Liver (tissue), 9 donors: ENCODE results near the gene LYSET. TPM values are rescaled to one million over a fixed set of nuclear protein-coding genes. Genes with fewer than 3 reads are reported as not detected.

Experiments used
- DNase-seq: peaks from one replicate; pipeline ENCODE4 v3.0.0-alpha.2; 2017; ENCODE audit warnings: low spot score
- H3K27ac ChIP-seq, 2 donors: one replicate each; pipeline ENCODE4 v1.7.0; 2013; ENCODE audit warnings: inconsistent platforms in 2 of 2, low read length in 2 of 2, control low read depth in 1 of 2, low read depth in 1 of 2, mild to moderate bottlenecking in 1 of 2
- H3K27me3 ChIP-seq, 4 donors: one replicate each; pipeline versions ENCODE4 v1.6.1 to v1.7.0; 2013; ENCODE audit warnings: low read length in 3 of 4, inconsistent platforms in 1 of 4, mild to moderate bottlenecking in 1 of 4, moderate library complexity in 1 of 4; ENCODE audit not compliant: control insufficient read depth in 4 of 4, insufficient read depth in 4 of 4
- H3K36me3 ChIP-seq, 4 donors: one replicate each; pipeline versions ENCODE4 v1.6.1 to v1.7.0; 2013; ENCODE audit warnings: low read length in 3 of 4, mild to moderate bottlenecking in 3 of 4, low read depth in 1 of 4, moderate library complexity in 1 of 4; ENCODE audit not compliant: control insufficient read depth in 4 of 4, insufficient read depth in 3 of 4
- H3K4me1 ChIP-seq, 4 donors: one replicate each; pipeline versions ENCODE4 v1.6.1 to v1.7.0; 2013; ENCODE audit warnings: low read length in 3 of 4, mild to moderate bottlenecking in 3 of 4, moderate library complexity in 1 of 4; ENCODE audit not compliant: control insufficient read depth in 4 of 4, insufficient read depth in 4 of 4
- H3K4me3 ChIP-seq, 3 donors: one replicate each; pipeline versions ENCODE4 v1.6.1 to v1.7.0; 2013; ENCODE audit warnings: low read length in 3 of 3, control low read depth in 1 of 3, low read depth in 1 of 3, mild to moderate bottlenecking in 1 of 3
- H3K9ac ChIP-seq, 2 donors: one replicate each; pipeline ENCODE4 v1.7.0; 2013; ENCODE audit warnings: low read length in 2 of 2, mild to moderate bottlenecking in 2 of 2, moderate library complexity in 2 of 2, control low read depth in 1 of 2, low read depth in 1 of 2
- H3K9me3 ChIP-seq, 4 donors: one replicate each; pipeline versions ENCODE4 v1.6.1 to v1.7.0; 2013; ENCODE audit warnings: low read length in 3 of 4; ENCODE audit not compliant: control insufficient read depth in 4 of 4
- ATF3 ChIP-seq: IDR thresholded peaks from 2 replicates; pipeline ENCODE4 v1.6.1; 2016; ENCODE audit warnings: antibody characterized with exemption
- CTCF ChIP-seq: fragments of 150-350 bp; IDR thresholded peaks from 2 replicates; pipeline ENCODE4 v1.5.1; 2017; ENCODE audit warnings: improper control_type of control experiment, low read depth, low read length; ENCODE audit not compliant: missing input control
- EGR1 ChIP-seq, 2 donors: IDR thresholded peaks; 2 replicates each; pipeline ENCODE4 v1.6.1; 2016 to 2018; ENCODE audit warnings: antibody characterized with exemption in 2 of 2, low read depth in 2 of 2
- FOXA1 ChIP-seq: IDR thresholded peaks from 2 replicates; pipeline ENCODE4 v1.6.1; 2016; ENCODE audit warnings: antibody characterized with exemption
- FOXA2 ChIP-seq: IDR thresholded peaks from 2 replicates; pipeline ENCODE4 v1.6.1; 2016; ENCODE audit warnings: antibody characterized with exemption
- GABPA ChIP-seq, 2 donors: IDR thresholded peaks in 1 of 2; conservative IDR thresholded peaks in 1 of 2; 2 replicates each; pipeline ENCODE4 v1.6.1; 2016; ENCODE audit warnings: antibody characterized with exemption in 2 of 2, mild to moderate bottlenecking in 1 of 2, moderate library complexity in 1 of 2
- HNF4A ChIP-seq, 2 donors: conservative IDR thresholded peaks; 2 replicates each; pipeline ENCODE4 v1.6.1; 2016; ENCODE audit warnings: antibody characterized with exemption in 2 of 2, mild to moderate bottlenecking in 2 of 2
- HNF4G ChIP-seq: IDR thresholded peaks from 2 replicates; pipeline ENCODE4 v1.6.1; 2016; ENCODE audit warnings: antibody characterized with exemption
- JUND ChIP-seq, 2 donors: IDR thresholded peaks; 2 replicates each; pipeline ENCODE4 v1.6.1; 2016; ENCODE audit warnings: antibody characterized with exemption in 2 of 2
- MAX ChIP-seq: IDR thresholded peaks from 2 replicates; pipeline ENCODE4 v1.6.1; 2016; ENCODE audit warnings: antibody characterized with exemption
- NR2F2 ChIP-seq: IDR thresholded peaks from 2 replicates; pipeline ENCODE4 v1.6.1; 2016; ENCODE audit warnings: antibody characterized with exemption
- RAD21 ChIP-seq, 2 donors: IDR thresholded peaks; 2 replicates each; pipeline ENCODE4 v1.6.1; 2016; ENCODE audit warnings: antibody characterized with exemption in 2 of 2, mild to moderate bottlenecking in 2 of 2
- REST ChIP-seq: IDR thresholded peaks from 2 replicates; pipeline ENCODE4 v1.6.1; 2016; ENCODE audit warnings: antibody characterized with exemption, mild to moderate bottlenecking
- RXRA ChIP-seq, 2 donors: IDR thresholded peaks; 2 replicates each; pipeline ENCODE4 v1.6.1; 2017 to 2018; ENCODE audit warnings: antibody characterized with exemption in 2 of 2, mild to moderate bottlenecking in 1 of 2
- SP1 ChIP-seq: IDR thresholded peaks from 2 replicates; pipeline ENCODE4 v1.6.1; 2018; ENCODE audit warnings: antibody characterized with exemption, mild to moderate bottlenecking
- TAF1 ChIP-seq: conservative IDR thresholded peaks from 2 replicates; pipeline ENCODE4 v1.6.1; 2016; ENCODE audit warnings: antibody characterized with exemption, mild to moderate bottlenecking
- YY1 ChIP-seq: IDR thresholded peaks from 2 replicates; pipeline ENCODE4 v1.6.1; 2016; ENCODE audit warnings: antibody characterized with exemption, mild to moderate bottlenecking
- ZBTB33 ChIP-seq: IDR thresholded peaks from 2 replicates; pipeline ENCODE4 v1.6.1; 2016; ENCODE audit warnings: antibody characterized with exemption
- WGBS: extraction: QIAGEN DNeasy Blood & Tissue Kit; methylation state at CpG from one replicate; pipeline ENCODE4 v1.1.7; 2013; 5-methylcytosine and 5-hydroxymethylcytosine counted together
- polyA plus RNA-seq, 2 donors: library from polyadenylated mRNA; stranded (reverse) in 1 of 2; unstranded in 1 of 2; fragments of 200-250 nt in 1 of 2; fragments of >200 nt in 1 of 2; fragmentation: Nextera tagmentation in 1 of 2; extraction: Ambion mirVana in 1 of 2; gene quantifications; one replicate each; pipeline versions ENCODE4 v1.2.1 to v1.2.3, GENCODE V29; 2013 to 2015
- total RNA-seq, 2 donors: library from RNA; depleted of rRNA; stranded (reverse); fragments of >200 nt; gene quantifications; one replicate each; pipeline ENCODE4 v1.2.3, GENCODE V29; 2014
- donor health status: healthy.
- donor health status: healthy.
- donor health status: healthy.
- donor health status: healthy.
- donor health status: healthy.

LYSET gene
- total and polyA plus RNA-seq, 4 donors: 5.6 to 13.4 (median 6.5) TPM

GRCh38 chr14:93234798-93235197 is 49.7 kb downstream of the LYSET start:
- Histone ChIP-seq H3K27me3 (no peaks in the 10 kb centered on the region), H3K27ac (no peak overlapping the region), H3K9ac (no peak overlapping the region), H3K9me3 (no peaks in the 10 kb centered on the region), H3K36me3 (peaks cover 0 to 4% (median 2%) of the 10 kb centered on the region in 4 donors), H3K4me1 (peaks cover 0 to 9% (median 5%) of the 10 kb centered on the region in 4 donors), H3K4me3 (no peak overlapping the region)
- TF ChIP-seq NR2F2 (no peak), ATF3 (no peak), HNF4A (conservative IDR thresholded peaks at IDR 0.05) (no peak), RXRA (IDR thresholded peaks at IDR 0.05) (no peak), HNF4G (no peak), TAF1 (no peak), EGR1 (IDR thresholded peaks at IDR 0.05; ENCODE audit: low read depth in 2 of 2) (no peak), YY1 (no peak), REST (no peak), GABPA (IDR thresholded peaks at IDR 0.05 in 1 of 2, conservative IDR thresholded peaks at IDR 0.05 in 1 of 2) (no peak), FOXA1 (no peak), FOXA2 (no peak), SP1 (no peak), JUND (IDR thresholded peaks at IDR 0.05) (no peak), CTCF (no peak), RAD21 (IDR thresholded peaks at IDR 0.05) (no peak), MAX (no peak), ZBTB33 (no peak)
- no peak for DNase-seq
- WGBS: 52% methylated on average over 10 of the region's 10 CpGs

Other genes with a start within 250 kb of the LYSET start
- gene ITPK1, start 69.4 kb upstream of the LYSET start, total RNA-seq: 10 to 100 TPM in 1 of 2 donors, 1 to 10 TPM in 1; 9.0 to 41.2 TPM
- gene ITPK1, start 69.4 kb upstream of the LYSET start, polyA plus RNA-seq: 10 to 100 TPM in 1 of 2 donors, 1 to 10 TPM in 1; 9.4 to 31.3 TPM
- 10 to 100 TPM; 11.9 to 13.2 TPM for gene MOAP1, start 420 bp upstream of the LYSET start, total RNA-seq
- gene MOAP1, start 420 bp upstream of the LYSET start, polyA plus RNA-seq: 10 to 100 TPM in 1 of 2 donors, 1 to 10 TPM in 1; 7.8 to 11.5 TPM
- gene GON7, start 21.7 kb downstream of the LYSET start, total RNA-seq: 10 to 100 TPM in 1 of 2 donors, 1 to 10 TPM in 1; 9.2 to 11.2 TPM
- gene GON7, start 21.7 kb downstream of the LYSET start, polyA plus RNA-seq: 1 to 10 TPM; 9.0 to 9.8 TPM
- 10 to 100 TPM; 12.9 to 44.5 TPM for gene UBR7, start 21.9 kb downstream of the LYSET start, total RNA-seq
- gene UBR7, start 21.9 kb downstream of the LYSET start, polyA plus RNA-seq: 1 to 10 TPM; 7.0 to 7.6 TPM
- 10 to 100 TPM; 14.2 to 17.7 TPM for gene BTBD7, start 147.7 kb downstream of the LYSET start, total RNA-seq
- 1 to 10 TPM; 4.4 to 6.2 TPM for gene BTBD7, start 147.7 kb downstream of the LYSET start, polyA plus RNA-seq
- gene COX8C, start 161.9 kb downstream of the LYSET start, total RNA-seq: not detected
- not detected for gene COX8C, start 161.9 kb downstream of the LYSET start, polyA plus RNA-seq
- gene UNC79, start 245.6 kb downstream of the LYSET start, total RNA-seq: under 1 TPM; 0.05 to 0.08 TPM
- gene UNC79, start 245.6 kb downstream of the LYSET start, polyA plus RNA-seq: under 1 TPM in 1 of 2 donors, not detected in 1; 0.01 TPM